ENCODE data around the gene TENM4.

DNA sequence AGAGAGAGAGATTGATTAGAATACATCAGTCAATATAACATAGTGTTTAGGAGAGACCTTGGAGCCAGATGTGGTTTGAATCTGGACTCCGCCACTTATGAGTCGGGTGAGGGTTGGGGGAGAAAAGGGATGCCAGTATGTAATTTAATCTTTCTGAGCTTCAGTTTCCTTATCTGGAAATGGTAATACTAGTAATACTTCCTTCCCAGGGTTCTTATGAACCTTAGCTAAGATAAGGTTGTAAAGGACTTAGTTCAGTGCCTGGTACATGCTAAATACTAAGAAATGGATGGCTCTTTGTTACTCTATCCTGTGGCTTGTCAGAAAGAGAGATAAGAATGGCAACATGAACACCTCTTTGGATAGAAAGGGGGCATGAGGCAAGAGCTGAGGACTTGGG lies 640.1 kb downstream of the TENM4 start:
- no peak for TF ChIP-seq POLR2AphosphoS5 (IDR thresholded peaks at IDR 0.05; ENCODE audit: borderline replicate concordance, low read depth, low read length)
- TF ChIP-seq EZH2 (IDR thresholded peaks at IDR 0.05) = no peak
- no peak for TF ChIP-seq FOXP2 (optimal IDR thresholded peaks at IDR 0.05; ENCODE audit: control extremely low read depth, extremely low read length, insufficient read depth)
